K562 (cell line): ENCODE data around the gene POLD4.

Experiments
- EZH2 ChIP-seq: IDR thresholded peaks from 2 replicates; pipeline ENCODE4 v1.6.1; 2012; ENCODE audit warnings: low read depth, mild to moderate bottlenecking, inconsistent platforms, low read length, borderline replicate concordance
- GABPA ChIP-seq: fragments of 200-800 bp; sonication (Bioruptor generic); conservative IDR thresholded peaks from 2 replicates; pipeline ENCODE4 v1.6.1; 2016; ENCODE audit warnings: low read depth, missing genetic modification characterization, missing compliant biosample characterization
- GATAD2B ChIP-seq: fragments of 450-650 bp; IDR thresholded peaks from 2 replicates; pipeline ENCODE4 v1.6.1; 2017; ENCODE audit warnings: mild to moderate bottlenecking, borderline replicate concordance
- MCM7 ChIP-seq, 2 experiments: fragments of 450-650 bp; IDR thresholded peaks; 2 replicates each; pipeline ENCODE4 v1.6.1; 2016 to 2018
- NUFIP1 ChIP-seq: fragments of 450-650 bp; IDR thresholded peaks from 2 replicates; pipeline ENCODE4 v1.6.1; 2018; ENCODE audit not compliant: partially characterized antibody
- POLR2AphosphoS5 ChIP-seq: IDR thresholded peaks from 2 replicates; pipeline ENCODE4 v1.6.1; 2011; ENCODE audit warnings: mild to moderate bottlenecking, low read depth, low read length, moderate library complexity; ENCODE audit not compliant: control insufficient read depth, insufficient read depth
- PRPF4 ChIP-seq: fragments of 200-400 bp; formaldehyde crosslinking; IDR thresholded peaks from one replicate; pipeline ENCODE4 v1.6.1; 2017; ENCODE audit warnings: low read length, low read depth, mild to moderate bottlenecking; ENCODE audit not compliant: insufficient read depth, poor library complexity, severe bottlenecking
- SIN3A ChIP-seq, 2 experiments: fragments of 150-350 bp in 1 of 2; IDR thresholded peaks; 2 replicates each; pipeline ENCODE4 v1.6.1; 2011 to 2016; ENCODE audit warnings: borderline replicate concordance in 2 of 2, low read depth in 2 of 2, low read length in 2 of 2, mild to moderate bottlenecking in 2 of 2, moderate library complexity in 2 of 2; ENCODE audit not compliant: control insufficient read depth in 1 of 2
- ZNF57 ChIP-seq: fragments of 450-650 bp; formaldehyde crosslinking; IDR thresholded peaks from 2 replicates; pipeline ENCODE4 v1.4.0; 2020; ENCODE audit warnings: mild to moderate bottlenecking, moderate library complexity
- TF ChIP-seq, protein P1 (sequence below): fragments of 450-650 bp; formaldehyde crosslinking; IDR thresholded peaks from 2 replicates; pipeline ENCODE4 v1.4.0; 2020; ENCODE audit warnings: mild to moderate bottlenecking, moderate library complexity

DNA sequence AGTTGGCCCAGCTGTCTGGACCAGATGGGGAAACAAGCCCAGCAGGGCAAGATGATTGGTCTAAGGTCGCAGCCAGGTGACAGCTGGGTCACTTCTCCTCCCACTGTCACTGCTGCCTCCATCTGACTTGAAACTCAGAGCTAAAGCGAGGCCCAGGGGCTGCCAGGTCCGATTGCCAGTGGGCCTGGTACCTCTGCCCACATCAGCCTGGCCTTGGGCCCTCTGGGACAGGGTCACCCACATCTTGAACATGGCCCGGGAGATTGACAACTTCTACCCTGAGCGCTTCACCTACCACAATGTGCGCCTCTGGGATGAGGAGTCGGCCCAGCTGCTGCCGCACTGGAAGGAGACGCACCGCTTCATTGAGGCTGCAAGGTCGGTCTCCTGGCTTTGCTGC lies 44.2 kb downstream of the POLD4 start:
- TF ChIP-seq NUFIP1 (no peak), EZH2 (no peak), ZNF57 (CRISPR knock-in tag) (no peak), GABPA (tag) (no peak), PRPF4 (no peak), GATAD2B (no peak), MCM7 (IDR thresholded peaks at IDR 0.05) (no peak), SIN3A (IDR thresholded peaks at IDR 0.05; ENCODE audit: borderline replicate concordance in 2 of 2, control insufficient read depth in 1 of 2, low read depth in 2 of 2, low read length in 2 of 2) (no peak), POLR2AphosphoS5 (no peak)
- TF ChIP-seq, protein P1, sequence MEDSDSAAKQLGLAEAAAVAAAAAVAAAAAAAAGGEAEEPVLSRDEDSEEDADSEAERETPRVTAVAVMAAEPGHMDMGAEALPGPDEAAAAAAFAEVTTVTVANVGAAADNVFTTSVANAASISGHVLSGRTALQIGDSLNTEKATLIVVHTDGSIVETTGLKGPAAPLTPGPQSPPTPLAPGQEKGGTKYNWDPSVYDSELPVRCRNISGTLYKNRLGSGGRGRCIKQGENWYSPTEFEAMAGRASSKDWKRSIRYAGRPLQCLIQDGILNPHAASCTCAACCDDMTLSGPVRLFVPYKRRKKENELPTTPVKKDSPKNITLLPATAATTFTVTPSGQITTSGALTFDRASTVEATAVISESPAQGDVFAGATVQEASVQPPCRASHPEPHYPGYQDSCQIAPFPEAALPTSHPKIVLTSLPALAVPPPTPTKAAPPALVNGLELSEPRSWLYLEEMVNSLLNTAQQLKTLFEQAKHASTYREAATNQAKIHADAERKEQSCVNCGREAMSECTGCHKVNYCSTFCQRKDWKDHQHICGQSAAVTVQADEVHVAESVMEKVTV (CRISPR knock-in tag) = no peak
